BJ (cell line): Measurements from ENCODE around the gene ARL2BP. TPM values are rescaled to one million over a fixed set of nuclear protein-coding genes. Genes with fewer than 3 reads are reported as not detected.

Experiments
- CTCF ChIA-PET: fragments of 350-600 bp; formaldehyde crosslinking; extraction: SDS; loops from one replicate; lab custom pipeline; 2021; ENCODE audit warnings: antibody characterized with exemption, inconsistent platforms; lab: Yijun Ruan, JAX
- POLR2A ChIA-PET: fragments of 300-600 bp; sonication (Branson Sonifier 250); formaldehyde crosslinking; extraction: SDS; loops from one replicate; lab custom pipeline; 2021; ENCODE audit warnings: antibody characterized with exemption; lab: Charles Lee
- DNase-seq: peaks from one replicate; pipeline ENCODE4 v3.0.0-alpha.2; 2011; ENCODE audit warnings: low read depth
- H3K27me3 ChIP-seq: 2 replicates; pipeline ENCODE4 v1.6.0; 2011; ENCODE audit warnings: low read length; ENCODE audit not compliant: control insufficient read depth, insufficient read depth
- H3K36me3 ChIP-seq: 2 replicates; pipeline ENCODE4 v1.5.1; 2011; ENCODE audit warnings: low read length; ENCODE audit not compliant: control insufficient read depth, insufficient read depth
- H3K4me3 ChIP-seq: 2 replicates; pipeline ENCODE4 v1.5.1; 2011; ENCODE audit warnings: low read depth, mild to moderate bottlenecking, control low read depth, low read length
- polyA plus RNA-seq: library from polyadenylated mRNA; depleted of rRNA; stranded (reverse); fragments of >200 nt; gene quantifications from 2 replicates; pipeline ENCODE4 v1.2.3, GENCODE V29; 2011
- TF ChIP-seq, protein P1 (sequence below): IDR thresholded peaks from 2 replicates; pipeline ENCODE4 v1.5.1; 2011; ENCODE audit warnings: low read depth, mild to moderate bottlenecking, control low read depth, inconsistent platforms, low read length, moderate library complexity; ENCODE audit not compliant: insufficient read depth

ARL2BP gene
- polyA plus RNA-seq, 1 experiment = 69.5 TPM

DNA sequence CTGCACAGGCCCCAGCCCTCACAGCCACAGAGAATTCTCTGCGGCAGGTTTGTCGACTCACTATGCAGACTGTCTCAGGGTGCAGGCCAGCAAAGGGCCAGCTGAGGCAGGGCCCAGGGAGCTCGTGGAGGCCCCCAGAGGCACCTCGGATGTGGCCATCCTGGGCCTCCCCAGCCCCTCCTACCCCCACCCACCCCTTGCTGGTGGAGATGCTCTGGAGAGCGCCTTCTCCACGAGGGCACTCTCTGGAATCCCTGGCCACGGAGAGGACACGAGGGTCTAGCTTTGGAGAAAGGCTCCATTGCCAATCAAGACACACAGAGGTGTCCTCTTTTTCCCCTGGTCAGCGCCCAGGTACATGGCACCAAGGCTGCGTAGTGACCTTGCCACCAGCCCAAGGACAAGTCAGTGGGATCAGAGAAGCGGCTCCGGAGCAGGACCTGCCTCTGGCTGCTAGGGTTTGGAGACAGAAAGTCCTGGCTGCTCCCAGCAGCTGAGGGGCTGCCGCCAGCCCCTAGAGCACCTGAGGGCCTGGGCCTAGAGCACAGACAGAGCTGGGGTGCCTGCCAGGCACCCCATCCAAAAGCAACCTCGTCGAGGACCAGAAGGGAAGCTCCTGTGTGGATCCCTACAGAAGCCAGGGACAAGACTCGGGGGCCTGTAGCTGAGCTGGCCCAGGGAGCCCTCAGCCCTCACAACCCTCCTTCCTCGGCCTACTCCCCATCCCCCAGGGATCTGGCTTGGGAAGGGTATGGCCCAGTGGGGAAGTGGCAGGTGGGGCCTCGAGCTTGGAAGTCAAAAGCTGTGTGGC, 18.7 kb downstream of the ARL2BP start:
- H3K36me3 ChIP-seq = no peaks in the 10 kb centered on the region
- DNase-seq = no peak
- no peaks in the 10 kb centered on the region for H3K27me3 ChIP-seq
- CTCF ChIA-PET = interaction anchor here (1.8 kb wide), 1 partner anchor 153 kb away, joined by 5 read pairs; no protein-coding TSS in a partner anchor
- H3K4me3 ChIP-seq = no peak overlapping the region
- TF ChIP-seq, protein P1, sequence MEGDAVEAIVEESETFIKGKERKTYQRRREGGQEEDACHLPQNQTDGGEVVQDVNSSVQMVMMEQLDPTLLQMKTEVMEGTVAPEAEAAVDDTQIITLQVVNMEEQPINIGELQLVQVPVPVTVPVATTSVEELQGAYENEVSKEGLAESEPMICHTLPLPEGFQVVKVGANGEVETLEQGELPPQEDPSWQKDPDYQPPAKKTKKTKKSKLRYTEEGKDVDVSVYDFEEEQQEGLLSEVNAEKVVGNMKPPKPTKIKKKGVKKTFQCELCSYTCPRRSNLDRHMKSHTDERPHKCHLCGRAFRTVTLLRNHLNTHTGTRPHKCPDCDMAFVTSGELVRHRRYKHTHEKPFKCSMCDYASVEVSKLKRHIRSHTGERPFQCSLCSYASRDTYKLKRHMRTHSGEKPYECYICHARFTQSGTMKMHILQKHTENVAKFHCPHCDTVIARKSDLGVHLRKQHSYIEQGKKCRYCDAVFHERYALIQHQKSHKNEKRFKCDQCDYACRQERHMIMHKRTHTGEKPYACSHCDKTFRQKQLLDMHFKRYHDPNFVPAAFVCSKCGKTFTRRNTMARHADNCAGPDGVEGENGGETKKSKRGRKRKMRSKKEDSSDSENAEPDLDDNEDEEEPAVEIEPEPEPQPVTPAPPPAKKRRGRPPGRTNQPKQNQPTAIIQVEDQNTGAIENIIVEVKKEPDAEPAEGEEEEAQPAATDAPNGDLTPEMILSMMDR = no peak
- POLR2A ChIA-PET = no interaction called here

- H3K27me3 ChIP-seq = no peaks in the 10 kb centered on the region
- ChIA-PET POLR2A (no interaction called here), CTCF (interaction anchor here (1.8 kb wide), 1 partner anchor 153 kb away, joined by 5 read pairs; no protein-coding TSS in a partner anchor)
- no peak overlapping the region for H3K4me3 ChIP-seq
- H3K36me3 ChIP-seq = no peaks in the 10 kb centered on the region
- DNase-seq = no peak
- TF ChIP-seq, protein P1 = no peak
Measured at GRCh38 chr16:57264381-57264780, 19.3 kb downstream of the ARL2BP start.

GRCh38 chr16:57264950-57265371, 19.9 kb downstream of the ARL2BP start:
- no peaks in the 10 kb centered on the region for H3K36me3 ChIP-seq
- ChIA-PET CTCF (no interaction called here), POLR2A (no interaction called here)
- TF ChIP-seq, protein P1 = no peak
- no peak for DNase-seq
- H3K4me3 ChIP-seq = no peak overlapping the region
- no peaks in the 10 kb centered on the region for H3K27me3 ChIP-seq

- Histone ChIP-seq H3K27me3 (no peaks in the 10 kb centered on the region), H3K36me3 (no peaks in the 10 kb centered on the region), H3K4me3 (no peak overlapping the region)
- TF ChIP-seq, protein P1 = no peak
- ChIA-PET CTCF (no interaction called here), POLR2A (no interaction called here)
- DNase-seq = no peak
Measured at GRCh38 chr16:57265850-57266530, 20.9 kb downstream of the ARL2BP start.
